Fibroblast of villous mesenchyme (primary cell): ENCODE results near the gene CARNS1. TPM values are rescaled to one million over a fixed set of nuclear protein-coding genes. Genes with fewer than 3 reads are reported as not detected.
A peak's percentile ranks its signal among the peaks of the same experiment; 100 is the strongest.

Source experiments
- DNase-seq: peaks from one replicate; pipeline ENCODE4 v3.0.0-alpha.2; 2010; ENCODE audit warnings: low read depth
- H3K4me3 ChIP-seq: 2 replicates; pipeline ENCODE4 v1.5.1; 2011; ENCODE audit warnings: low read depth, mild to moderate bottlenecking, low read length
- total RNA-seq: library from RNA; depleted of rRNA; stranded (reverse); fragments of >200 nt; gene quantifications from 2 replicates; pipeline ENCODE4 v1.2.3, GENCODE V29; 2012
- TF ChIP-seq, protein P1 (sequence below): IDR thresholded peaks from 2 replicates; pipeline ENCODE4 v1.5.1; 2012; ENCODE audit warnings: low read depth, mild to moderate bottlenecking, low read length; ENCODE audit not compliant: insufficient read depth

CARNS1 gene
- total RNA-seq, 1 donor: not detected

- H3K4me3 ChIP-seq: no peak overlapping the region
- TF ChIP-seq, protein P1, sequence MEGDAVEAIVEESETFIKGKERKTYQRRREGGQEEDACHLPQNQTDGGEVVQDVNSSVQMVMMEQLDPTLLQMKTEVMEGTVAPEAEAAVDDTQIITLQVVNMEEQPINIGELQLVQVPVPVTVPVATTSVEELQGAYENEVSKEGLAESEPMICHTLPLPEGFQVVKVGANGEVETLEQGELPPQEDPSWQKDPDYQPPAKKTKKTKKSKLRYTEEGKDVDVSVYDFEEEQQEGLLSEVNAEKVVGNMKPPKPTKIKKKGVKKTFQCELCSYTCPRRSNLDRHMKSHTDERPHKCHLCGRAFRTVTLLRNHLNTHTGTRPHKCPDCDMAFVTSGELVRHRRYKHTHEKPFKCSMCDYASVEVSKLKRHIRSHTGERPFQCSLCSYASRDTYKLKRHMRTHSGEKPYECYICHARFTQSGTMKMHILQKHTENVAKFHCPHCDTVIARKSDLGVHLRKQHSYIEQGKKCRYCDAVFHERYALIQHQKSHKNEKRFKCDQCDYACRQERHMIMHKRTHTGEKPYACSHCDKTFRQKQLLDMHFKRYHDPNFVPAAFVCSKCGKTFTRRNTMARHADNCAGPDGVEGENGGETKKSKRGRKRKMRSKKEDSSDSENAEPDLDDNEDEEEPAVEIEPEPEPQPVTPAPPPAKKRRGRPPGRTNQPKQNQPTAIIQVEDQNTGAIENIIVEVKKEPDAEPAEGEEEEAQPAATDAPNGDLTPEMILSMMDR: no peak
- DNase-seq: no peak
These were observed 1.9 kb downstream of the CARNS1 start for GRCh38 chr11:67417425-67417824.

DNA sequence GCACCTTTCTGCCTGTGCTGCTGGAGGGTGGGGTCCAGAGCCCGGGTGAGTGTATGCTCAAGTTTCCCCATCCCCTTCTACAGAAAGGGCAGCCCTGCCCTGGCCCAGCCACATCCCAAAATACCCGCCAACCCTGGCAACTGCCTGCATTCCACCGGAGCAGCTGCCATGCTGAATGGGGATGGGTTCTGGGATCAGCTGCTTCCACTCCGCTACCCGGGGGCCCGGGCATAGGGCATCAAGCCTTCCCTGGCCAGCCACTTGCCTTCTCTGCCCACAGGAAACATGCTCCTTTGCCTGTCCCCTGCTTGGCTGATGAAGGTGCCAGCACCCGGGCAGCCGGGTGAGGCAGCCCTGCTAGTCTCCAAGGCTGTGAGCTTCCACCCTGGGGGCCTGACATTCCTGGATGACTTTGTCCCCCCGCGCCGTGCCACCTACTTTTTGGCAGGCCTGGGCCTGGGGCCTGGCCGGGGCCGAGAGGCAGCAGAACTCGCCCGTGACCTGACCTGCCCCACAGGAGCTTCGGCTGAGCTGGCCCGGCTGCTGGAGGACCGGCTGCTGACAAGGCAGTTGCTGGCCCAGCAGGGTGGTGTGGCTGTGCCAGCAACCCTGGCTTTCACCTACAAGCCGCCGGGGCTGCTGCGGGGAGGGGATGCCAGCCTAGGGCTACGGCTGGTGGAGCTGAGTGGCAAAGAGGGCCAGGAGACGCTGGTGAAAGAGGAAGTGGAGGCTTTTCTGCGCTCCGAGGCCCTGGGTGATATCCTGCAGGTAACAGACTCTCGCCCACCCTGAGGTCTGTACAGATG, 3.2 kb downstream of the CARNS1 start:
- no peak for DNase-seq
- H3K4me3 ChIP-seq: no peak overlapping the region
- TF ChIP-seq, protein P1: no peak

GRCh38 chr11:67419325-67420049, 4.0 kb downstream of the CARNS1 start:
- no peak for DNase-seq
- TF ChIP-seq, protein P1: no peak

GRCh38 chr11:67420147-67420645, 4.7 kb downstream of the CARNS1 start:
- TF ChIP-seq, protein P1: no peak
- no peak for DNase-seq
- H3K4me3 ChIP-seq: peak overlapping the region; percentile 48

More at GRCh38 chr11:67419325-67420049, 4.0 kb downstream of the CARNS1 start:
- no peak overlapping the region for H3K4me3 ChIP-seq

- TF ChIP-seq, protein P1: no peak
- DNase-seq: peak; percentile 92
- H3K4me3 ChIP-seq: peak overlapping the region; percentile 48
These were observed 5.4 kb downstream of the CARNS1 start for GRCh38 chr11:67420646-67421429.

GRCh38 chr11:67421430-67422031, 6.1 kb downstream of the CARNS1 start:
- TF ChIP-seq, protein P1: no peak
- DNase-seq: no peak
- H3K4me3 ChIP-seq: peak overlapping the region; percentile 31
